SK-N-SH treated with all-trans-retinoic acid at 6 μM for 48 hours (cell line): ENCODE measurements around the gene VEZF1.

ENCODE experiments used
- ATAC-seq: fragments of 200-7000 bp; cut with Tn5 transposase; 3 replicates; pipeline ENCODE4 v1.9.1; 2020; ENCODE audit warnings: mild to moderate bottlenecking, moderate library complexity
- ARNTL ChIP-seq: fragments of 450-650 bp; formaldehyde crosslinking; IDR thresholded peaks from 2 replicates; pipeline ENCODE4 v1.5.0; 2020; ENCODE audit warnings: low read depth, mild to moderate bottlenecking, moderate library complexity, borderline replicate concordance
- BACH2 ChIP-seq: fragments of 250-450 bp; sonication (Bioruptor Pico); IDR thresholded peaks from 2 replicates; pipeline ENCODE4 v1.9.0; 2021; ENCODE audit warnings: mild to moderate bottlenecking, borderline replicate concordance
- CREB5 ChIP-seq: fragments of 250-450 bp; sonication (Bioruptor Pico); IDR thresholded peaks from 2 replicates; pipeline ENCODE4 v1.5.1; 2020; ENCODE audit warnings: low read depth, mild to moderate bottlenecking, moderate library complexity
- CSDC2 ChIP-seq: fragments of 250-450 bp; sonication (Bioruptor Pico); IDR thresholded peaks from 2 replicates; pipeline ENCODE4 v1.5.0; 2020; ENCODE audit warnings: mild to moderate bottlenecking, moderate library complexity
- CSRNP3 ChIP-seq: fragments of 250-450 bp; sonication (Bioruptor Pico); IDR thresholded peaks from 2 replicates; pipeline ENCODE4 v1.5.1; 2021; ENCODE audit warnings: mild to moderate bottlenecking, moderate library complexity
- ESRRG ChIP-seq: fragments of 250-450 bp; sonication (Bioruptor Pico); IDR thresholded peaks from 2 replicates; pipeline ENCODE4 v1.6.1; 2021; ENCODE audit warnings: mild to moderate bottlenecking
- GLIS3 ChIP-seq: fragments of 250-450 bp; sonication (Bioruptor Pico); IDR thresholded peaks from 2 replicates; pipeline ENCODE4 v1.5.0; 2020; ENCODE audit warnings: mild to moderate bottlenecking, moderate library complexity
- ISL1 ChIP-seq: fragments of 250-450 bp; sonication (Bioruptor Pico); IDR thresholded peaks from 2 replicates; pipeline ENCODE4 v2.1.2; 2022; ENCODE audit warnings: mild to moderate bottlenecking, moderate library complexity
- PATZ1 ChIP-seq: fragments of 250-450 bp; sonication (Bioruptor Pico); IDR thresholded peaks from 2 replicates; pipeline ENCODE4 v1.8.0; 2020; ENCODE audit warnings: mild to moderate bottlenecking, moderate library complexity, borderline replicate concordance
- POU6F1 ChIP-seq: fragments of 250-450 bp; sonication (Bioruptor Pico); IDR thresholded peaks from 2 replicates; pipeline ENCODE4 v1.8.0; 2021; ENCODE audit warnings: low read depth, mild to moderate bottlenecking, moderate library complexity, borderline replicate concordance
- PPARA ChIP-seq: fragments of 250-450 bp; sonication (Bioruptor Pico); IDR thresholded peaks from 2 replicates; pipeline ENCODE4 v1.5.0; 2020; ENCODE audit warnings: mild to moderate bottlenecking, borderline replicate concordance
- RARB ChIP-seq: fragments of 250-450 bp; sonication (Bioruptor Pico); IDR thresholded peaks from 2 replicates; pipeline ENCODE4 v1.8.0; 2021; ENCODE audit warnings: mild to moderate bottlenecking, moderate library complexity
- SNAI2 ChIP-seq: fragments of 250-450 bp; sonication (Bioruptor Pico); IDR thresholded peaks from 2 replicates; pipeline ENCODE4 v1.5.0; 2020; ENCODE audit warnings: mild to moderate bottlenecking, moderate library complexity
- TCF4 ChIP-seq: fragments of 250-450 bp; sonication (Bioruptor Pico); IDR thresholded peaks from 2 replicates; pipeline ENCODE4 v1.8.0; 2021; ENCODE audit warnings: mild to moderate bottlenecking, moderate library complexity, borderline replicate concordance
- TOX ChIP-seq: fragments of 250-450 bp; sonication (Bioruptor Pico); IDR thresholded peaks from 2 replicates; pipeline ENCODE4 v1.8.0; 2021; ENCODE audit warnings: mild to moderate bottlenecking, moderate library complexity, borderline replicate concordance
- TSHZ2 ChIP-seq: fragments of 250-450 bp; sonication (Bioruptor Pico); IDR thresholded peaks from 2 replicates; pipeline ENCODE4 v1.5.0; 2020; ENCODE audit warnings: mild to moderate bottlenecking, moderate library complexity
- ZFP3 ChIP-seq: fragments of 250-450 bp; sonication (Bioruptor Pico); IDR thresholded peaks from 2 replicates; pipeline ENCODE4 v1.5.0; 2020; ENCODE audit warnings: mild to moderate bottlenecking, moderate library complexity
- ZFP30 ChIP-seq: fragments of 450-650 bp; formaldehyde crosslinking; IDR thresholded peaks from 2 replicates; pipeline ENCODE4 v1.5.0; 2022; ENCODE audit warnings: mild to moderate bottlenecking, moderate library complexity
- ZNF565 ChIP-seq: fragments of 450-650 bp; formaldehyde crosslinking; conservative IDR thresholded peaks from 2 replicates; pipeline ENCODE4 v1.5.0; 2020; ENCODE audit warnings: low read depth, mild to moderate bottlenecking, moderate library complexity
- ZNF70 ChIP-seq: fragments of 450-650 bp; formaldehyde crosslinking; IDR thresholded peaks from 2 replicates; pipeline ENCODE4 v1.5.0; 2020; ENCODE audit warnings: mild to moderate bottlenecking, moderate library complexity
- ZNF8 ChIP-seq: fragments of 450-650 bp; formaldehyde crosslinking; IDR thresholded peaks from 2 replicates; pipeline ENCODE4 v1.5.0; 2020; ENCODE audit warnings: mild to moderate bottlenecking, moderate library complexity

The VEZF1 gene

DNA sequence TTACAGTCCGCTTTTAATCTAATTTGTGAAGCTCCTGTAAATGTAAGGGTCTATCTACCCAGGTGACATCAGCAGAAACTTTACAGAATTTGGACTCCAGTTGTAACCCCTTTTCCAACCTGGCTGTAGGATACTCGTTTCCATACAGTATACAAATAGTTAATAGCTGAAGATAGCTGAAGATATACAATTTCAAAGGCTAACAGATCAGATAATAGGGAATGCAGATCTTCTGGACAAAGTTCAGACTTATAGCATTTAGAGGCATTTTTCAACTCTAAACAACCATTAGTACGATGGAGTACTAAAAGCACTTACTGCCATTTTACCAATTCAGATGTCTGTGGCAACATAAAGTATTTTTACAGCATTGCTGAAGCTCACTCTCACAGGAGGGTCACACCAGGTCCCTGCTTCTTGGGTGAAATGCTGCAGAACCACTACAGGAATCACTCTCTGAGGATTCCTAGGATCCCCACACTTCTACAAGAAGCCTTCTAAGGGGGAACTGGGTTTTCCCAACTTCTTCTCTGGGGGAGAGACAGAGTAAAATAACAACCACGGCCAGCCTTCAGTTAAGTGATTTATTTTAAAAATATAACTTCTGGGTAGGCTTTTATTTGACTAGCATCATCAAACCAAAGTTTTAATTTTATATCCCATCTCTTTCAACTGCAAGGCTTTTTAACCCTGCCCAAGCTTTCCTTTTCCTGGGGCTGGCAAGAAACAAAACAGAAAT is 2.9 kb downstream of the VEZF1 start:
- TF ChIP-seq ZFP30 (CRISPR knock-in tag) (no peak), CREB5 (CRISPR knock-in tag) (no peak), CSRNP3 (CRISPR knock-in tag) (no peak), ESRRG (no peak), PATZ1 (CRISPR knock-in tag) (no peak), PPARA (CRISPR knock-in tag) (no peak), RARB (CRISPR knock-in tag) (no peak), TSHZ2 (CRISPR knock-in tag) (no peak), ZNF565 (no peak), ZFP3 (CRISPR knock-in tag) (no peak), POU6F1 (CRISPR knock-in tag) (no peak), TOX (CRISPR knock-in tag) (no peak), BACH2 (CRISPR knock-in tag) (no peak), ZNF8 (CRISPR knock-in tag) (no peak), ZNF70 (CRISPR knock-in tag) (no peak), CSDC2 (no peak), SNAI2 (CRISPR knock-in tag) (no peak), ARNTL (CRISPR knock-in tag) (no peak), TCF4 (CRISPR knock-in tag) (no peak), GLIS3 (CRISPR knock-in tag) (no peak)
- ATAC-seq: no peak

- no peak for ATAC-seq
- TF ChIP-seq BACH2 (CRISPR knock-in tag): no peak
- no peak for TF ChIP-seq SNAI2 (CRISPR knock-in tag)
- no peak for TF ChIP-seq ISL1 (CRISPR knock-in tag)
- TF ChIP-seq RARB (CRISPR knock-in tag): no peak
- TF ChIP-seq TSHZ2 (CRISPR knock-in tag): no peak
Observed at GRCh38 chr17:57984261-57984890, 3.7 kb downstream of the VEZF1 start.
